Testis (tissue), 2 donors: ENCODE data around the gene TMEM44.

Experiments
- CTCF ChIP-seq, 3 experiments: fragments of 450-650 bp in 2 of 3; fragments of 200-600 bp in 1 of 3; sonication (generic) in 1 of 3; IDR thresholded peaks; one replicate each; pipeline ENCODE4 v1.5.1; 2016 to 2019; ENCODE audit warnings: antibody characterized with exemption in 3 of 3, mild to moderate bottlenecking in 2 of 3, moderate library complexity in 1 of 3
- POLR2A ChIP-seq: fragments of 450-650 bp; IDR thresholded peaks from one replicate; pipeline ENCODE4 v1.6.1; 2017; ENCODE audit warnings: antibody characterized with exemption, mild to moderate bottlenecking, moderate library complexity

GRCh38 chr3:194569252-194569651 lies 64.0 kb downstream of the TMEM44 start:
- TF ChIP-seq POLR2A, result no peak
- TF ChIP-seq CTCF (IDR thresholded peaks at IDR 0.05), result no peak
